ENCODE data around the gene CCDC13.

Gene CCDC13

DNA sequence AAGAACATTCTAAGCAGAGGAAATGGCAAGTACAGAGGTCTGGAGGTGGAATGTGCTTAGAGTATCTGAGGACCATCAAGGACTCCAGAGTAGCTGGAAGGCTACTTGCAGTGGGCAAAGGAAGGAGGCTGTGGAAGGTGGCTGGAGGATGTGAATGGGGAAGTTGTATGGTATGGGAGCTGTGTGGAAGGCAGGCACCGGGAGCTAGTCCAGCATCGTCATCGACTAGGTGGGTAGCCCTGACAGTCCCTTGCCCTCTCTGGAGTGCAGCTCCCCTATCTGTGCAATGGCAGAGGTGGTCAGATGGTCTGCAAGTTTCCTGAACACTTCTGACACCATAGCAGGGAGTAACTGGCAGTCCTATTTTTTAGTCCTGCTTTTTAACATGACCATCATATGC, 19.3 kb downstream of the CCDC13 start:
- Histone ChIP-seq H3K4me3 (ENCODE audit: insufficient read depth, low read depth, low read length, poor library complexity, severe bottlenecking) (no peak overlapping the region), H3K4me1 (ENCODE audit: control insufficient read depth, insufficient read depth, low read length, poor library complexity, severe bottlenecking) (no peaks in the 10 kb centered on the region), H3K36me3 (ENCODE audit: control insufficient read depth, insufficient read depth, low read length) (no peaks in the 10 kb centered on the region), H3K27ac (ENCODE audit: insufficient read depth, low read length, poor library complexity, severe bottlenecking) (no peak overlapping the region), H3K27me3 (replicated peaks; ENCODE audit: control insufficient read depth, insufficient read depth, low read length, poor library complexity, severe bottlenecking) (no peaks in the 10 kb centered on the region), H3K9me3 (ENCODE audit: control insufficient read depth, low read length) (no peaks in the 10 kb centered on the region)
- no peak for DNase-seq

DNA sequence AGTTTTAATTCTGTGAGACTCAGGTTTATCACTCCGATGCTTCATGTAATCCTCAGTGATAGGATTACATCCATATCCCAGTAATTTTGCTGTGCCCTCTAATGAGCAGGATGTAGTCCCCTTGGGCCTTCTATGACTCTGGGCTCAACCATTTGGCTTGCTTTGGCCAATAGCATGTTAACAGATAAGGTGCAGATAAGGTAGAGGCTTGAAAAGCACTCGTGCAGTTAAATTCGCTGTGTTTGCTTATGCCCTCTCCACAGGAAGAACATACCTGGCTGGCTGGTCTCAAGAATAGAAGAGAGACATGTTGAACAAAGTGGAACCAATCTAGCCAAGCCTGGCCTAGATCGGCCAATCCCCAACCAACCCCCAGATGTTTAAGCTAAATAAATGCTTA, 20.1 kb downstream of the CCDC13 start:
- H3K36me3 ChIP-seq (ENCODE audit: control insufficient read depth, insufficient read depth, low read length), result no peaks in the 10 kb centered on the region
- DNase-seq, result no peak
- H3K4me1 ChIP-seq (ENCODE audit: control insufficient read depth, insufficient read depth, low read length, poor library complexity, severe bottlenecking), result peaks cover 7% of the 10 kb centered on the region
- no peaks in the 10 kb centered on the region for H3K9me3 ChIP-seq (ENCODE audit: control insufficient read depth, low read length)
- H3K27ac ChIP-seq (ENCODE audit: insufficient read depth, low read length, poor library complexity, severe bottlenecking), result no peak overlapping the region
- no peak overlapping the region for H3K4me3 ChIP-seq (ENCODE audit: insufficient read depth, low read depth, low read length, poor library complexity, severe bottlenecking)
- H3K27me3 ChIP-seq (replicated peaks; ENCODE audit: control insufficient read depth, insufficient read depth, low read length, poor library complexity, severe bottlenecking), result no peaks in the 10 kb centered on the region

- Histone ChIP-seq H3K27me3 (replicated peaks; ENCODE audit: control insufficient read depth, insufficient read depth, low read length, poor library complexity, severe bottlenecking) (no peaks in the 10 kb centered on the region), H3K27ac (ENCODE audit: insufficient read depth, low read length, poor library complexity, severe bottlenecking) (no peak overlapping the region), H3K9me3 (ENCODE audit: control insufficient read depth, low read length) (no peaks in the 10 kb centered on the region), H3K4me3 (ENCODE audit: insufficient read depth, low read depth, low read length, poor library complexity, severe bottlenecking) (no peak overlapping the region), H3K4me1 (ENCODE audit: control insufficient read depth, insufficient read depth, low read length, poor library complexity, severe bottlenecking) (peaks cover 13% of the 10 kb centered on the region), H3K36me3 (ENCODE audit: control insufficient read depth, insufficient read depth, low read length) (no peaks in the 10 kb centered on the region)
- DNase-seq, result no peak
These were observed 20.6 kb downstream of the CCDC13 start for GRCh38 chr3:42752441-42752840.

DNA sequence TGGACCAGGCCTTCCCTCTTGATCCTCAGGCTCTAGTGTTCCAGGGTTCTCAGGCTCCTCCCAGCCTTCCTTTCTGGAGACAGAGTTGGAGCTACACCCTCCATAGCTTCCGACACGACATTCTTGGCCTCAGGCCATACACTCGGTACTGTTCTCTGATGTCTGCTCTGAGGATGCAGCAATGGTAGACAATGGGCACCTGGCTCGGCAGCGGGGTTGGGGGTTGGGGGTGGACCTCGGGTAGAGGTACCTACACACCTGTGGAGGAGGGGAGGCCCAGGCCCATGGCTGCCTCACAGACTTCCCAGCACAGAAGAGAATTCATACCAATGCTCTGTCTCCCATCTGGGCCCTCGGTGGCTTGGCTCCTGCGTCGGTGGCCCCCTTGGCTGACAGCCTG, 21.4 kb downstream of the CCDC13 start:
- no peak for DNase-seq
- Histone ChIP-seq H3K27ac (ENCODE audit: insufficient read depth, low read length, poor library complexity, severe bottlenecking) (no peak overlapping the region), H3K36me3 (ENCODE audit: control insufficient read depth, insufficient read depth, low read length) (no peaks in the 10 kb centered on the region), H3K4me3 (ENCODE audit: insufficient read depth, low read depth, low read length, poor library complexity, severe bottlenecking) (no peak overlapping the region), H3K27me3 (replicated peaks; ENCODE audit: control insufficient read depth, insufficient read depth, low read length, poor library complexity, severe bottlenecking) (no peaks in the 10 kb centered on the region), H3K9me3 (ENCODE audit: control insufficient read depth, low read length) (no peaks in the 10 kb centered on the region), H3K4me1 (ENCODE audit: control insufficient read depth, insufficient read depth, low read length, poor library complexity, severe bottlenecking) (peaks cover 21% of the 10 kb centered on the region)

- Histone ChIP-seq H3K27ac (ENCODE audit: insufficient read depth, low read length, poor library complexity, severe bottlenecking) (no peak overlapping the region), H3K36me3 (ENCODE audit: control insufficient read depth, insufficient read depth, low read length) (no peaks in the 10 kb centered on the region), H3K4me1 (ENCODE audit: control insufficient read depth, insufficient read depth, low read length, poor library complexity, severe bottlenecking) (peaks cover 22% of the 10 kb centered on the region), H3K27me3 (replicated peaks; ENCODE audit: control insufficient read depth, insufficient read depth, low read length, poor library complexity, severe bottlenecking) (no peaks in the 10 kb centered on the region), H3K9me3 (ENCODE audit: control insufficient read depth, low read length) (no peaks in the 10 kb centered on the region), H3K4me3 (ENCODE audit: insufficient read depth, low read depth, low read length, poor library complexity, severe bottlenecking) (no peak overlapping the region)
- DNase-seq, result no peak
These were observed 22.2 kb downstream of the CCDC13 start for GRCh38 chr3:42750834-42751233.

DNA sequence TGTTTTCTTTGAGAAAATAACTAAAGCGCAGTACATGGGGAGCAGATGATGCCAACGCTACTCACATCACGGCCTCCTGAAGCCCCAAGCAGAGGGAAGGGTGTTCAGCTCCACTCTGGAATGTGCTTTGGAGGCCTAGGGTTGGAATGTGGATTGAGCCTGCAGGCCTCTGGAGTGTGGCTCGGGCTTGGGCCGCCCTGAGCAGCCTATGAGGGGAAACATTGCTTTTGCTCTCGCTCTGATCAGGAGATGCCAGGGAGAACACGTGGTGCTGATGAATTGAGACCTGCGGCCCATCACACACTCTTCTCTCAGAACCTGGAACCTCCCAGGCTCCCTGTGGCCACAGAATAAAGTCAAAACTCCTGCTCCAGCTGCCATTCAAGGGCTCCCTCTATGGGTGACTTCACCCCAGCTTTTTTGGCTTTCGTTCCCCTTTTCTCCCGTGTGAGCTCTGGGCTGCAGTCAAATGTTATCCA, 23.3 kb downstream of the CCDC13 start:
- H3K4me1 ChIP-seq (ENCODE audit: control insufficient read depth, insufficient read depth, low read length, poor library complexity, severe bottlenecking), result peaks cover 22% of the 10 kb centered on the region
- no peak for DNase-seq
- no peaks in the 10 kb centered on the region for H3K27me3 ChIP-seq (replicated peaks; ENCODE audit: control insufficient read depth, insufficient read depth, low read length, poor library complexity, severe bottlenecking)
- H3K27ac ChIP-seq (ENCODE audit: insufficient read depth, low read length, poor library complexity, severe bottlenecking), result no peak overlapping the region
- H3K4me3 ChIP-seq (ENCODE audit: insufficient read depth, low read depth, low read length, poor library complexity, severe bottlenecking), result no peak overlapping the region
- H3K36me3 ChIP-seq (ENCODE audit: control insufficient read depth, insufficient read depth, low read length), result no peaks in the 10 kb centered on the region
- H3K9me3 ChIP-seq (ENCODE audit: control insufficient read depth, low read length), result no peaks in the 10 kb centered on the region

- H3K27ac ChIP-seq (ENCODE audit: insufficient read depth, low read length, poor library complexity, severe bottlenecking), result no peak overlapping the region
- H3K27me3 ChIP-seq (replicated peaks; ENCODE audit: control insufficient read depth, insufficient read depth, low read length, poor library complexity, severe bottlenecking), result no peaks in the 10 kb centered on the region
- H3K9me3 ChIP-seq (ENCODE audit: control insufficient read depth, low read length), result no peaks in the 10 kb centered on the region
- no peaks in the 10 kb centered on the region for H3K36me3 ChIP-seq (ENCODE audit: control insufficient read depth, insufficient read depth, low read length)
- H3K4me1 ChIP-seq (ENCODE audit: control insufficient read depth, insufficient read depth, low read length, poor library complexity, severe bottlenecking), result peaks cover 22% of the 10 kb centered on the region
- DNase-seq, result no peak
- H3K4me3 ChIP-seq (ENCODE audit: insufficient read depth, low read depth, low read length, poor library complexity, severe bottlenecking), result no peak overlapping the region
These were observed 23.9 kb downstream of the CCDC13 start for GRCh38 chr3:42749025-42749752.

DNA sequence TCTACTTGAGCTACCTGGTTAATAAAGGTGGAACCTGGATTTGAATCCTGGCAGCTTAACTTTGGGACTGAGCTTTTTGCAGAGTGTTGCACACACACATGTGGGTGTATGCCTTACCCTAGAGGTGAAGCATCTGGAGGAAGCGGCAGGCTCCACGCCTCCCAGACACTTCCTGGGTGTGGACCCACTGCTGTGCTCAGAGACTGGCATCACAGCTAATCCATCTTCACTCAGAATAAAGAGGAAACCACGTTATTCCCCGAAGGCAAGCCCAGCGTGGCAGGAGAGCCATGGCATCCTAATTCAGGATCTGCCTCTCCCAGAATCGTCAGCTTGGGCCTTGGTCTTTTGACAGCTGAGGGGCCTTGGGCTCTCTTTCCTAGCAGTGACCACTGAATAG, 25.5 kb downstream of the CCDC13 start:
- Histone ChIP-seq H3K4me1 (ENCODE audit: control insufficient read depth, insufficient read depth, low read length, poor library complexity, severe bottlenecking) (peaks cover 22% of the 10 kb centered on the region), H3K27me3 (replicated peaks; ENCODE audit: control insufficient read depth, insufficient read depth, low read length, poor library complexity, severe bottlenecking) (no peaks in the 10 kb centered on the region), H3K36me3 (ENCODE audit: control insufficient read depth, insufficient read depth, low read length) (no peaks in the 10 kb centered on the region), H3K27ac (ENCODE audit: insufficient read depth, low read length, poor library complexity, severe bottlenecking) (peak overlapping the region; percentile 3), H3K4me3 (ENCODE audit: insufficient read depth, low read depth, low read length, poor library complexity, severe bottlenecking) (no peak overlapping the region), H3K9me3 (ENCODE audit: control insufficient read depth, low read length) (no peaks in the 10 kb centered on the region)
- DNase-seq, result peak in 1 of 3 donors; percentile 8

DNA sequence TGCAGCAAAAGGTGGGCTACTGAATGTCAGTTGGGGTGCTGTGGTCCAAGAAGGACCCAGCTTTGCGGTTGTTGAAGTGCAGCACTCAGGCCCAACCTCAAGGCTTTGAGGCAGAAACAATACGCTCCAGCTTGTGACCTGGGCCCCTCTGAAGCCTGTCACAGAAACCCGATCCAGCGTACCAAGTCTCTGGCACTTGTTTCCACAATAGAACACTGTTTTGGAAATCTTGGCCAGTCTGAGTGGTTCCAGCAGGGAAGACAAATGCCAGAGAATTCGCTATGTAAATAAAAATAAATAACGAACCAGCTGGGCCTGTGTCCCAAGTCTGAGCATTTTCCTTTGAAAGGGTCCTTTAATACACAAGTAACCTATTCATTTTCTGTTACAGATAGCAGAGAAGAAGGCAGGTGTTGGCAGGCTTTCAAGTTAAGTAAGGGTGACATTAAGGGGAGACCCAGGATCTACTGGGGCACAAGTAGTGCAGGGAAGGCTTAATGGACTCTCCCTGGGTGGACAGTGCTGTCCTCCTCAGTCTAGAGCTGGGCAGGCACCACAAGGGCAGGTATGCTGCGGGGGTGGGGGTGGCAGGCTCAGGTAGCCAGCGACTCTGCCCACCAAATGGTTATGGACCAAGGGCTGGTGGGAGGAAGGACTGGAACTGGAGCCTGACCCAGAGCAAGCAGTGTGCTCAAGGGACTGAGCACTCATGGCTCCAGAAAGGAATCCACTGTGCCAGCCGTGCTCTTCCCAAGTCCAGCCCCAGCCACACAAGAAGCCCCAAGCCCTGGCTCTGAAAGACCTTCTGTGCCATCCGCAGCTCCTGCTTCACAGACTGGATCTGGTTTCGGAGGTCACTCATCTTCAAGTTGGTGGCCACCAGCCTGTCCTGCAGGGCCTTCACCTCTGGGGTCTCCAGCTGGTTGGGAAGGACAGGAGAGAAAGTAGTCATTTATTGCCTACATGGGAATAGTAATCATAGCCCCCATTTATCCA, 26.3 kb downstream of the CCDC13 start:
- Histone ChIP-seq H3K4me3 (ENCODE audit: insufficient read depth, low read depth, low read length, poor library complexity, severe bottlenecking) (no peak overlapping the region), H3K4me1 (ENCODE audit: control insufficient read depth, insufficient read depth, low read length, poor library complexity, severe bottlenecking) (peaks cover 22% of the 10 kb centered on the region), H3K36me3 (ENCODE audit: control insufficient read depth, insufficient read depth, low read length) (no peaks in the 10 kb centered on the region), H3K27ac (ENCODE audit: insufficient read depth, low read length, poor library complexity, severe bottlenecking) (peak overlapping the region; percentile 3), H3K9me3 (ENCODE audit: control insufficient read depth, low read length) (no peaks in the 10 kb centered on the region), H3K27me3 (replicated peaks; ENCODE audit: control insufficient read depth, insufficient read depth, low read length, poor library complexity, severe bottlenecking) (no peaks in the 10 kb centered on the region)
- DNase-seq, result no peak

Data from effector memory CD4-positive, alpha-beta T cell (primary cell).